GM08714 (cell line): ENCODE data around the gene ZNF474.

Experiments used
- H3K4me3 ChIP-seq: fragments of 200-500 bp; sonication (Bioruptor generic); 2 replicates; pipeline ENCODE4 v1.5.1; 2014; ENCODE audit warnings: mild to moderate bottlenecking, low read length, inconsistent platforms
- ZNF274 ChIP-seq: IDR thresholded peaks from 2 replicates; pipeline ENCODE4 v1.6.1; 2012; ENCODE audit warnings: mild to moderate bottlenecking, low read depth, low read length

ZNF474 gene

DNA sequence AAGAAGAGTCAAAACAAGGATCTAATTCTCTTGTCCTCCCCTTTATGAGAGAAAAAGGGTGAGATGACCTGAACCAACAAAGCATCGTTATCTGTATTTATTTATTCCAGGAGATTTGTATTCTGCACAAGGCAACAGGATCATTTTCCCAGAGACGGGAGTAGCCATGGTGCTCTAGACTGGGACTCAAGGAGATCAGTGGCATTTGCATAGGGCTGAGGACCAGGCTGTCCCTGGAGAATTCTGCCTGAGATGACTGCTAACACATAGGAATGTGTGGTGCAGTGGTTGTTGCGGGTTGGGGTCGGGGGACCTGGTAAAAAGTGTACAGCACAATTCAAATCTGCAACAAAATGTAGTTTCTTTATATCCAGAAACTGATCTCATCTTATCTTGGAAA lies 22.3 kb upstream of the ZNF474 start:
- no peak for TF ChIP-seq ZNF274
- no peak overlapping the region for H3K4me3 ChIP-seq

DNA sequence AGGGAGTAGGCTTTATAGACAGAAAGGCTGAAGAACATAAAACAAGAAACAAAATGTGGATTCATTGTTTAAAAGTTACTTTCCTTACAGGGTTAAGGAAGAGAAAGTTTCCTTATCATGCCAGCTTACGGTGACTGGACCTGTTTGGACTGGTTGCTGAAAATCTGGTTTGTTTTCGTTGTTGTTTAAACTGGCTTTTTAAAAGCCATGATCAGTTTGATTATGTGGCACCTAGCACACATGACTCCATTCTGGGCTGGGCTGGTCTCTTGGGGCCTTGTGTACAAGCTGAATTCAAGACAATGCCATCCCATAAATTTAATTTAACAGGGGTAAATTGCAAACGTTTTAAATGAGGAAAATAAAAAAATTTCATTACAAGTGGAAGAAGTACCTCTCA lies 18.4 kb upstream of the ZNF474 start:
- TF ChIP-seq ZNF274 = no peak
- H3K4me3 ChIP-seq = no peak overlapping the region

DNA sequence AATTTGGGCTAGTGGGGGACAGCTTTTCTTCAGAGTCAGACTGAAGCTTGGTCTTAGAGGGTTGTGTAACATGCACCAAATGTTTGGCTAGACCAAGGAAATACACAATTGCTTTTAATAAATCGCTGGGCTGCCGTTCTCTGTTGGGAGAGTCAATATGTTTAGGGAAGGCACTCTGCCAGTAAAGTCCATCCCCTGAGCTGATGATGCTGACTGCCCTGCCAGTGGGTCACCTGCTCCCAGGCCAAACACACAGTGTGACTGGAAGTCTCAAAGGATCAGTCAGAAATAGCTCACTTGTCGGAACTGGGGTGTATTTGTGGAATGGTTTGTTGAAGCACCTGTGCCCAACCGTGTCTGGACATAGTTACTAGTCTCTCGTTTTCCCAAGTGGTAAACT lies 17.9 kb upstream of the ZNF474 start:
- no peak overlapping the region for H3K4me3 ChIP-seq
- TF ChIP-seq ZNF274 = no peak

DNA sequence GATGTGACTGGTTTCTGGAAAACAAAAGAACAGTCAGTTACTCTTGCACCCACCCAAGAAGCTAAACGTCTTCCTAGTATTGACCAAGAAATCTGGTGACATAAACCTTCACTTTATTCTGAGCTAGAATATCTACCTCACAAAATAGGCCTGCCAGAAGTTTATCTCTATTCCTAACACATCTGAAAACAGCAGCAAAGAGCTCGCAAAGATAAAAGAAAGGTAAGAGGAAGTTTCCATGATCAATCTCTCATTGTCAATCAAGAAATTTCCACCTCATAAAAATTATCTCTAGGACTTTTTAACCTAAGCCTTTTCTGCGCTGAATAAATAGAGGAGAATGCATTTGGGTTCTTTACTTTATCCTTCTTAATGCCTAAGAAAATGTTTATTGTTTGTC lies 17.3 kb upstream of the ZNF474 start:
- no peak for TF ChIP-seq ZNF274

DNA sequence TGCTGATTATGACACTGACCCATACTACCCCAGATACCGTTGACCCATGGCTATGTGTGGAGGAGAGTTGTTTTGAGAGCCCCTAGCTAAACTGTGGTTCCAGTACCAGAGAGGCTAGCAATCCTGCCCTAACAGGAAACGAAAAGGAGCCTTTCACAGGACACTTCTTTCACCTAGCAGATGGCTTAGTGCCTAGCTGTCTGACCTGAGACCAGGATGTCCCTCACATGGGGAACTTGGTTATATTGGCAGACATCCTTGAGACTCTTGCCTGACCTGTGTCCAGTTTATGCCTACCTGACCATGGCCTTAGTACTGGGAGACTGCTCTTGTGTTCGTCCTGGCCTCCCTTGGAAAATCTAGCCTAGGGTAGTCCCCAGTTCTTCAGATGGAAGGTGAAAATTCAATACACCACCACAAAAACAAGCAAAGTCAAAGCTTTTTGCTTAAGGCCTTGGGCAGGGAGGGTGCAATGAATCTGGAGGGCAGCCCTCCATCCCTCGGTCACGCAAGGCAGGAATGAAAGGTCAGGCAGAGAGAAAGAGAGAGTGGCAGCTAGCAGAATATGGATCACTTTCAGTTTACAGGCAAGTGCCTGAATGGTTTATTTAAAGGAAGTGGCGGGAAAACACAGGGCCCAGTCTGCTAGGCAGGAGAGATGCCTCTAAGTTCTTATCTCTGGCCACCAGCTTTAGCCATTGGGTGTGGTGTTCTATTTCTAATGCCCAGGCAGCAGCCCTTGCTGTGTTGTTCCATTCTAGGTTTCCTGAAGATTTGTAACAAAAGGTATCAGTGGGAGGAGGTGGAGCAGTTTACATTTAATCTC lies 16.4 kb upstream of the ZNF474 start:
- H3K4me3 ChIP-seq = no peak overlapping the region
- TF ChIP-seq ZNF274 = no peak

More for the DNA sequence above, 17.3 kb upstream of the ZNF474 start:
- no peak overlapping the region for H3K4me3 ChIP-seq

DNA sequence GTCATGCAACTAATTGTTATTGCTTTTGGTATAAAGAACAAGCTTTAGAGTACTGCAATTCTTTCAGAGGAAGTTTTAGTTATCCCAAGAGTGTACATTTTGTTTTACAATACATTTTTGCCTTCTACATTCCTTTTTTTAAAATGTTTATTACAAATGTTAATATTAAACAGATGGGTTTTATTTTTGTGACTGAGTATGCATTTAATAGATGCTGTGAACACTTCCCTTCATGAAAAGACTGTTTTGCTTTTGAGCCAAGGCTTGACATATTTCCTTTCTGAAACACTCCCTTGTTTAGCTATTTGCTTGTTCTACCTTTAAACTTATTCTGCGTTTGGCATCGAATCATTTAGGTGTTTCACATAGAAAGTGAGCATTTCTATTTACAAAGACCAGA lies 14.8 kb upstream of the ZNF474 start:
- no peak overlapping the region for H3K4me3 ChIP-seq
- no peak for TF ChIP-seq ZNF274

DNA sequence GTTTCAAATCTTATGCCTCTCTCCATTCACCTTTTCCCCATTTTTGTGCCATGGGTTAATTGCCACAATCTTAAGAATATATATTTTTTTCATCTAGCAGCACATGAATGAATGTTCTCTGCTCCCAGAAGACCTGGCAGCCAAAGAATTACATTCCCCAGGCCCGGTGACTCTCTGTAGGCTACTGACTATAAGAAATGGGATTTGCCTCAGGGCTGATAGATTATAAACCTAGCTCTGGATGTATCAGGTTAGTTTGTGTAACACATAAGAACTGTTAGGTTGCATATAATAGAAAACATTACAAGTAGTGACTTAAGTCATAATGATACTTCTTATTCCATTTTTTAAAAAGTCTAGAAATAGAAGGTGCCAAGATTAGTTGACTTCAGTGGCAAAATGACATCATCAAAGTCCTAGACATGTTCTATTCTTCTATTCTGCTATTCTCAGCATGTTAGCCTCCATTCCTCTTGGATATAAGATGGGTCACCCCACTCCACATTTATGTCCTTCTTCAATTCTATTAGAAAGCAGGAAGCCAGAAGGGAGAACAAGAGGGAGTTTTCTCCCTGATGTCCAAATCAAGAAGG lies 10.9 kb upstream of the ZNF474 start:
- TF ChIP-seq ZNF274 = no peak
- H3K4me3 ChIP-seq = no peak overlapping the region

DNA sequence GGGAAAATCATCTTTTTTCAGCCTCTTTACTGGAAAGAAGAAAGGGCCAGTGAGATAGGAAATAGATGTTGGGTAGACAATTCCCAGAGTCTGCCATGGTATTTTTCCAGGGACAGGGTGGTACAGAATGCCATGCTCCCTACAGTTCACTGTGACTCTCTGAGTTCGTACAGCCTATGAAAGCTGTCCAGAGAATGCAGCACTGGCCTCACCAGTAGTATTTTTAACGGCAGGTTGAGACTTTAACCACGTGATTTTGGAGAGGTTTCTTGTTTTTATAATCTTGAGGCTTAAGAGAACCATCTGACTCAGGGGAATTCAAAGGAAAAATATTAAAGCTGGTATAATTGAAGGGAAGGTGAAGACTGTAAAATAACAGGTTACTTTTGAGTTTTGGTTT lies 10.1 kb upstream of the ZNF474 start:
- no peak for TF ChIP-seq ZNF274

DNA sequence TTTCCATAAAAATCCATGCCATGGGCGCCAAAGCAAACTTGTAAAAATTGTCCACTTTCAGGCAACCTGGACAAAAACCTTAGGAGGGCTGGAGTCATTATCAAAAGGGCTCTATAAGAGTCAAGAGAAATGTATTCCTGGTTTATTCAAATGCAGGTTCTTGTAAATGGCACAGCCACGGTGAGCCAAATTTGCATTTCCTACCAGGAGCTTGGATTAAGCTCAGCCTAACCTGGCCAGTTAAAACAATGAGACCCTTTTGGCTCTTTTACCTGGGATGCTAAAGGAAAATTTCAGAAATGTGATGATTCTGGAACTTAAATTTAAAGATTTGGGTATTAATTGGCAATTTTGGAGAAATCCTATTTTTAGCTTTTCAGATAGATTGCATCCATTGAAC lies 8.9 kb upstream of the ZNF474 start:
- no peak overlapping the region for H3K4me3 ChIP-seq

More for the DNA sequence above, 10.1 kb upstream of the ZNF474 start:
- H3K4me3 ChIP-seq = no peak overlapping the region

DNA sequence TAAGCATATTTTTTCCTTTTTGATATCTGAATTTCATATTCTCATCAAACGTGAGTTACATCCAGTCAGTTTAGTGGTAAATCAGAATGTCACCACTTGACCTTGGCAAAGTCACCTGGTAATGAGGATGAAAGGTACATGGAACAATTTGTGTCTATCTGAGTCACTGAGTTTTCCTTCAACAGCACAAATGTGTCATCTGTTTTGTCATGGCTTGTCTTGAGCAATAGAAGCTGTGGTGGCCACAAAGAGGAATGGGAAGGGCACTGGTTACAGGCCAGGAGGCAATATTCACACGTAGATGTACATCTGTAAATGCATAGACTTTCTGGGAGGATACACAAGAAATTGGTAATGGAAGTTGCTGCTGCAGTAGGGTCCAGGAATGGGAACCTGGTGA lies 8.4 kb upstream of the ZNF474 start:
- no peak overlapping the region for H3K4me3 ChIP-seq
- TF ChIP-seq ZNF274 = no peak

More for the DNA sequence above, 8.9 kb upstream of the ZNF474 start:
- no peak for TF ChIP-seq ZNF274

DNA sequence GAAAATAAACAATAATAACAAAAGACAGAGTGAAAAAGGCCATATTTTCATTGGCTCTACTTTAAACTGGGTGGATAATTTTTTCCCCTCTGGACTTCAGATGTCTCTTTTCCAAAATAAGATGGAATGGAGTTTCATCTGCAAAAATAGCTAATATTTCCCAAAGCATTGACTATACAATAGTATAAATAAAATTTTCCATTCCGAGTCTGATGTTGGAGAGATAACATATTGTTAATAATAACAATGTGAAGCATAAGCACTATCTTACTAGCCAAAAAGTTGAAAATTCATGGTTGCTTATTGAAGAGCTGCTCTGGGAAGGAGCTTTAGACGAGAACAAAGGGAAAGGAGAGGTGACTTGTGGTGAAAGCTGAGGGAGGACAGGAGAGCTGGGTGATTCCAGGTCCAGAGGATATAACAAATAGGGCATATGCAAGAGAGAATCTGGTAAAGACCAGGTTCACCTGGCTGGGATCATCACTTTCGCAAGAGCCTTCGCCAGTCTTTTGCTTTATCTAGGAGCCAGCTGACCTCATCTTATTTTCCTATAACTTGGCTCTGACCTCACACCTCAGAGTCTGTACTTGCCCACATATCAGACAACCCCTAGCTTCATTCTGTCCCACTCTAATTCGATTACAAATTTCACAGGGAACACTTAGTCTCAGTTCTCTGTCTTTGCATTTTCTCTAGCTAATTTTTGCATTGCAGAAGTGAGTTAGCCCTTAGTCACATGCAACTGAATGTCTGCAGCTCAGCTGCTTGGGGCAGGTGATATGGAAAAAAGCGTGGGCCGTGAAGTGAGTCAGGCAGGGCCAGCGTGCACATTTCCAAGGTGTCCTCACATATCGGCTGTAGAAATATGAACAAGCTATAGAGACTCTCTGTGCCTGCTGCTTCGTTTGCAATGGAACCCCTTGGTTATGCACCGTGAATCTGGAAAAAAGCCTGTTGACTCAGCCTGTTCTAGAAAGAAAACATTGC lies 7.6 kb upstream of the ZNF474 start:
- H3K4me3 ChIP-seq = no peak overlapping the region
- no peak for TF ChIP-seq ZNF274

DNA sequence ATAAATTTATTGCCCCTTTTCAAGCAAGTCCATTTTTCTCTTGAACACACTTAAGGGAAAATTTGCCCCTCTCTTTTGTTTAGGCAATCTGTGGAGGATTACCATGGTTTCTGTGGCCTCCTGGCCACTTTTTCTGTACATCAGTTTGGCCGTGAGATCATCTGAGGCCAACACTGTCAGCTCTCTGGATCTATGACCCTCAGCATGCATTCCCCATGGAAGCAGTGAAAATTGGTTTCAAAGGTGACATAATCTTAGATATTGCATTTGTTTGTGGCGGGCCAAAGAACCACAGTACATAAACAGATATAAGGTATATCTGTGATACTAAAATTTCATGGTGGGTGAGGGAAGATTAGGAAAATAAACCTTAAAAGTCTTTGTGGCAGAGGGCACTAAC lies 4.6 kb upstream of the ZNF474 start:
- no peak for TF ChIP-seq ZNF274
- H3K4me3 ChIP-seq = no peak overlapping the region

DNA sequence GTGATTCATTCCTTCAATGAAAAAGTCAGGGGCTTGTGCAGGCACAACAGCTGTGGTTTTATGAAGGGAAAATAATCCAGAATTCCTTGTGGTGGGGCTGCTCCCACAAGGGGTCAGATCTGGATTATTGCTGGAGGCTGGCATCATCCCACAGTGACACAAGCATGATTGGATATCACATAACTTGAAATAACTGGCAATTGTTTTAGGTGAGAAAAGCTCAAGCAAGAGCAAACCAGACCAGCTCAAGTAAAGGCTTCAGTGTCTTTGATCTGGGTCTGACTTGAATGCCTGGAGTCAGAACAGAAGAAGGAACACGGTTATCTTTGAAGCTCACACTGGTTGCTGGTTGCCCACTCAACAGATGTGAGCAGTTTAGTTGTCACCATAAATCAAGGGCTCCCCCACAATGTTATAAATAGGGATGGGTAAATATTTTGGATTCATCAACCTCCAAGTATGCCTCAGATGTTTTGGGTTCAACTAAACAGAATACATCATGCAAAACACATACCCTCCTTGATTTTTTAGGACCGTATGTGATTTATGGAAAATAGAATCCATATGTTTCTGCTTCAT lies 3.1 kb upstream of the ZNF474 start:
- H3K4me3 ChIP-seq = no peak overlapping the region
- TF ChIP-seq ZNF274 = no peak

DNA sequence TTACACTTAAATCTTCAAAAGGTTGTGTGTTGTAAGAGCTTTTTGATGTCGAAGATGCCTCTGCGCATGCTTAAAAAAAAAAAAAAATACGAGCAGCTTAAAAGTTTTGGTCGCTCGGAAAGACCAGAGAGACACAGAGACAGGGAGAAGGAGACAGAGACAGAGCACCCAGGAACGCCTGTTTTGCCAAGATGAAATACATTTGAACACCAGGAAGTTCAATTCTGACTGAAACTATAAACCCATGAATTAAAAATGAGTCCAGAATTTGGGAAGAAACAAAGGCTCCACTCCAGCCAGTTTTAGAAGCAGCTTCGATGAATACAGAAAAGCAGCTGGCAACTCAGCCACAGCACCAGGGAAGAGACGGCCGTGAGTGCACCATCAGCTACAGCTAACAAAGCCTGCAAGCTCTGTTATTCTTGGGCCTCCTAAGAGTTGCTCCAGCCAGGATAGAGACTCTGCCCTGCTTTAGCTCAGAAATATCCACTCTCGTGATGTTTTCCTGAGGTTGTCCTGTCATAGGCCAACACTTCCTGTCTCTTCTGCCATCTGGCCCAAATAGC lies 2.5 kb upstream of the ZNF474 start:
- TF ChIP-seq ZNF274 = no peak
- no peak overlapping the region for H3K4me3 ChIP-seq
